ENCODE measurements around the gene LINC01488. TPM values are rescaled to one million over a fixed set of nuclear protein-coding genes. Genes with fewer than 3 reads are reported as not detected.

LINC01488 gene
- total RNA-seq, 1 experiment from 2014 or later: not detected

DNA sequence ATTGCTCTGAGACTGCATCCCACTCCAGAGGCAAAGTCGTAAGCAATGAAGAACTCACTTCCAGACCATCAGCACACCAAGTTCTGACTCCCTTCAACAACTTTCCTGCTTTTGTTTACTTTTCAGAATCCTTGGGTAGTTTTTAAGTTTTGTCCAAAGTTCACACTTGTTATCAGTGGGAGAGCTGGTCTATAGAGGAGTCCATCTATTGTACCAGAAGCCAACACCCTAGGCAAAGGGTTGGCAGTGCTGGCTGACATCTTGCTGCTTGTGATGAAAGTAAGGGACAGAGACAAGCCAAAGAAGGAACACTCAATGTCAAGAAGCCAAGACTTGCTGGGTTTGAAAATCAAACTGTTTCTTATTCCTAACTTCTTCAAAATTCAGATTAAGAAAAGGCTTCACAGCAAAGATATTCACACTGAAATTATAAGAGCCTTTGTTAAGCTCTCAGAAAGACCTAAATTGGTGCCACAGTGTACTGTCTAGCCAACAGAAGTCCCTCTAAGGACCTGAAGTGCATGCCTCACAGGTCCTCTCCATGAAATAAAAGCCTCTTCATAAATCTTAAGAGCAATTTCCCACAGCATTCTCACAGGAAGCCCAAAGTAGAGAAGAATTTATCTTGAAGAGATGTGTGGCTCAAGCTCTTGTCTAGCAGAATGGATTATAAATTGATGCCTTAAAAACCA lies 21.5 kb upstream of the LINC01488 start:
- H3K27ac ChIP-seq (ENCODE audit: low read depth, low read length): no peak overlapping the region
- intact Hi-C loops (cut with micrococcal nuclease): no loop called here
- no peak overlapping the region for H3K9ac ChIP-seq (ENCODE audit: low read length)
- no peak overlapping the region for H3K4me2 ChIP-seq (ENCODE audit: low read length)
- CTCF ChIA-PET: no interaction called here
- no TSS peak for BruUV-seq (replicated peaks)
- no peak for DNase-seq (ENCODE audit: low read depth, low spot score)
- H3K27me3 ChIP-seq (ENCODE audit: insufficient read depth, low read length): no peaks in the 10 kb centered on the region
- no peaks in the 10 kb centered on the region for H3K36me3 ChIP-seq (ENCODE audit: control insufficient read depth in 1 of 2, insufficient read depth in 2 of 2, low read length in 2 of 2)
- no peaks in the 10 kb centered on the region for H3K9me2 ChIP-seq (ENCODE audit: insufficient read depth)
- RAD21 ChIA-PET (ENCODE audit: low non-redundant PET in 1 of 2, low total read pairs in 2 of 2, uncharacterized antibody in 2 of 2, unreplicated experiment in 2 of 2): no interaction called here
- TF ChIP-seq ELF1 (IDR thresholded peaks at IDR 0.05; ENCODE audit: borderline replicate concordance, low read depth) (no peak), EZH2phosphoT487 (IDR thresholded peaks at IDR 0.05; ENCODE audit: borderline replicate concordance) (no peak), POLR2A (IDR thresholded peaks at IDR 0.05; ENCODE audit: borderline replicate concordance, extremely low read depth, insufficient read depth, insufficient read length) (no peak), SRF (IDR thresholded peaks at IDR 0.05; ENCODE audit: low read depth) (no peak), SIN3A (IDR thresholded peaks at IDR 0.05; ENCODE audit: low read depth) (no peak), EGR1 (IDR thresholded peaks at IDR 0.05; ENCODE audit: low read depth) (no peak), ZFX (IDR thresholded peaks at IDR 0.05) (no peak), RAD21 (IDR thresholded peaks at IDR 0.05; ENCODE audit: low read depth) (no peak), YY1 (IDR thresholded peaks at IDR 0.05; ENCODE audit: extremely low read depth, insufficient replicate concordance, low read depth, low read length) (no peak), JUND (IDR thresholded peaks at IDR 0.05) (no peak), CBX3 (IDR thresholded peaks at IDR 0.05; ENCODE audit: low read depth) (no peak), CTCF (IDR thresholded peaks at IDR 0.05 in 2 of 3, conservative IDR thresholded peaks at IDR 0.05 in 1 of 3; ENCODE audit: borderline replicate concordance in 1 of 3, insufficient read depth in 1 of 3, low read depth in 2 of 3, low read length in 2 of 3) (no peak), POLR2AphosphoS5 (IDR thresholded peaks at IDR 0.05; ENCODE audit: low read depth, low read length) (no peak), EZH2 (IDR thresholded peaks at IDR 0.05) (no peak), ZNF274 (IDR thresholded peaks at IDR 0.05; ENCODE audit: low read depth, low read length) (no peak)
- TF ChIP-seq, protein P1, sequence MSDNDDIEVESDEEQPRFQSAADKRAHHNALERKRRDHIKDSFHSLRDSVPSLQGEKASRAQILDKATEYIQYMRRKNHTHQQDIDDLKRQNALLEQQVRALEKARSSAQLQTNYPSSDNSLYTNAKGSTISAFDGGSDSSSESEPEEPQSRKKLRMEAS (IDR thresholded peaks at IDR 0.05): no peak
- TF ChIP-seq, protein P2, sequence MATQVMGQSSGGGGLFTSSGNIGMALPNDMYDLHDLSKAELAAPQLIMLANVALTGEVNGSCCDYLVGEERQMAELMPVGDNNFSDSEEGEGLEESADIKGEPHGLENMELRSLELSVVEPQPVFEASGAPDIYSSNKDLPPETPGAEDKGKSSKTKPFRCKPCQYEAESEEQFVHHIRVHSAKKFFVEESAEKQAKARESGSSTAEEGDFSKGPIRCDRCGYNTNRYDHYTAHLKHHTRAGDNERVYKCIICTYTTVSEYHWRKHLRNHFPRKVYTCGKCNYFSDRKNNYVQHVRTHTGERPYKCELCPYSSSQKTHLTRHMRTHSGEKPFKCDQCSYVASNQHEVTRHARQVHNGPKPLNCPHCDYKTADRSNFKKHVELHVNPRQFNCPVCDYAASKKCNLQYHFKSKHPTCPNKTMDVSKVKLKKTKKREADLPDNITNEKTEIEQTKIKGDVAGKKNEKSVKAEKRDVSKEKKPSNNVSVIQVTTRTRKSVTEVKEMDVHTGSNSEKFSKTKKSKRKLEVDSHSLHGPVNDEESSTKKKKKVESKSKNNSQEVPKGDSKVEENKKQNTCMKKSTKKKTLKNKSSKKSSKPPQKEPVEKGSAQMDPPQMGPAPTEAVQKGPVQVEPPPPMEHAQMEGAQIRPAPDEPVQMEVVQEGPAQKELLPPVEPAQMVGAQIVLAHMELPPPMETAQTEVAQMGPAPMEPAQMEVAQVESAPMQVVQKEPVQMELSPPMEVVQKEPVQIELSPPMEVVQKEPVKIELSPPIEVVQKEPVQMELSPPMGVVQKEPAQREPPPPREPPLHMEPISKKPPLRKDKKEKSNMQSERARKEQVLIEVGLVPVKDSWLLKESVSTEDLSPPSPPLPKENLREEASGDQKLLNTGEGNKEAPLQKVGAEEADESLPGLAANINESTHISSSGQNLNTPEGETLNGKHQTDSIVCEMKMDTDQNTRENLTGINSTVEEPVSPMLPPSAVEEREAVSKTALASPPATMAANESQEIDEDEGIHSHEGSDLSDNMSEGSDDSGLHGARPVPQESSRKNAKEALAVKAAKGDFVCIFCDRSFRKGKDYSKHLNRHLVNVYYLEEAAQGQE (IDR thresholded peaks at IDR 0.05; ENCODE audit: low read depth): no peak
- TF ChIP-seq, protein P3, sequence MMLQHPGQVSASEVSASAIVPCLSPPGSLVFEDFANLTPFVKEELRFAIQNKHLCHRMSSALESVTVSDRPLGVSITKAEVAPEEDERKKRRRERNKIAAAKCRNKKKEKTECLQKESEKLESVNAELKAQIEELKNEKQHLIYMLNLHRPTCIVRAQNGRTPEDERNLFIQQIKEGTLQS (IDR thresholded peaks at IDR 0.05): no peak
- POLR2A ChIA-PET: no interaction called here
- H4K20me1 ChIP-seq (ENCODE audit: insufficient read depth): no peaks in the 10 kb centered on the region
- no peaks in the 10 kb centered on the region for H3K79me2 ChIP-seq (ENCODE audit: insufficient read depth, low read length)
- H3K9me3 ChIP-seq (ENCODE audit: control insufficient read depth in 1 of 2, insufficient read depth in 1 of 2, low read depth in 1 of 2, low read length in 2 of 2): peaks cover 0 to 32% of the 10 kb centered on the region in 2 experiments; a peak in 2 of 4 replicates
- peaks cover 0 to 6% of the 10 kb centered on the region in 2 experiments; a peak in 1 of 4 replicates for H3K4me1 ChIP-seq (ENCODE audit: control insufficient read depth in 1 of 2, insufficient read depth in 2 of 2, low read length in 2 of 2)
- ATAC-seq: no peak
- no peak overlapping the region for H3K4me3 ChIP-seq (replicated peaks in 1 of 2; ENCODE audit: low read depth in 1 of 2, low read length in 2 of 2)
- H2AFZ ChIP-seq (ENCODE audit: low read depth, low read length, poor library complexity, severe bottlenecking): no peak overlapping the region
